Gastroesophageal sphincter (tissue), 4 donors: ENCODE measurements around the gene ZNRF3. TPM values are rescaled to one million over a fixed set of nuclear protein-coding genes. Genes with fewer than 3 reads are reported as not detected.

Experiments
- ATAC-seq: fragments of 150-250 bp; one replicate; pipeline ENCODE4 v1.9.1; 2016; ENCODE audit warnings: mild to moderate bottlenecking, moderate library complexity
- H3K27ac ChIP-seq, 4 donors: fragments of 200-600 bp; sonication (generic) in 3 of 4; 1 replicate in 3 of 4; 2 replicates in 1 of 4; pipeline ENCODE4 v1.5.1; 2016 to 2019
- H3K27me3 ChIP-seq: fragments of 200-600 bp; sonication (generic); one replicate; pipeline ENCODE4 v1.5.1; 2019
- H3K36me3 ChIP-seq, 2 donors: fragments of 200-600 bp; sonication (generic); one replicate each; pipeline ENCODE4 v1.5.1; 2019; ENCODE audit warnings: control low read depth in 1 of 2
- H3K4me1 ChIP-seq, 3 donors: fragments of 200-600 bp; sonication (generic); 1 replicate in 2 of 3; 2 replicates in 1 of 3; pipeline ENCODE4 v1.5.1; 2016 to 2019; ENCODE audit warnings: control low read depth in 2 of 3
- H3K4me3 ChIP-seq, 2 donors: fragments of 200-600 bp; sonication (generic); one replicate each; pipeline ENCODE4 v1.5.1; 2019; ENCODE audit warnings: mild to moderate bottlenecking in 1 of 2, moderate library complexity in 1 of 2
- H3K9me3 ChIP-seq, 3 donors: fragments of 200-600 bp; sonication (generic); one replicate each; pipeline ENCODE4 v1.5.1; 2017 to 2019; ENCODE audit warnings: control low read depth in 2 of 3
- CTCF ChIP-seq, 4 experiments: fragments of 200-600 bp in 2 of 4; fragments of 450-650 bp in 2 of 4; sonication (generic) in 1 of 4; IDR thresholded peaks; one replicate each; pipeline ENCODE4 v1.5.1; 2017 to 2019; ENCODE audit warnings: antibody characterized with exemption in 4 of 4, mild to moderate bottlenecking in 2 of 4, moderate library complexity in 2 of 4
- EP300 ChIP-seq: sonication (generic); formaldehyde crosslinking; IDR thresholded peaks from one replicate; pipeline ENCODE4 v1.6.1; 2017; ENCODE audit warnings: antibody characterized with exemption, mild to moderate bottlenecking
- POLR2A ChIP-seq, 2 donors: fragments of 450-650 bp; IDR thresholded peaks; one replicate each; pipeline ENCODE4 v1.6.1; 2017; ENCODE audit warnings: antibody characterized with exemption in 2 of 2, mild to moderate bottlenecking in 2 of 2, moderate library complexity in 1 of 2
- POLR2AphosphoS5 ChIP-seq: sonication (generic); formaldehyde crosslinking; IDR thresholded peaks from one replicate; pipeline ENCODE4 v1.6.1; 2017; ENCODE audit warnings: antibody characterized with exemption
- WGBS, 2 donors: methylation state at CpG; one replicate each; pipeline ENCODE4 v1.1.5; 2018; ENCODE audit warnings: low coverage in 1 of 2; 5-methylcytosine and 5-hydroxymethylcytosine counted together
- total RNA-seq, 4 donors: library from RNA; depleted of rRNA; stranded (reverse); fragments of >200 nt; gene quantifications; one replicate each; pipeline ENCODE4 v1.1.0, GENCODE V29; 2016

The ZNRF3 gene
- total RNA-seq, 4 donors from 2014 or later: 14.8 to 27.7 (median 19.8) TPM

GRCh38 chr22:28931844-28932567, 48.6 kb downstream of the ZNRF3 start:
- WGBS, 2 donors: 92 to 93% methylated on average over 3 to 4 of the region's 5 CpGs
- no peak for ATAC-seq
- no peak for TF ChIP-seq EP300
- TF ChIP-seq CTCF (IDR thresholded peaks at IDR 0.05): no peak
- TF ChIP-seq POLR2A (IDR thresholded peaks at IDR 0.05): no peak
- no peak for TF ChIP-seq POLR2AphosphoS5
- no peak overlapping the region for H3K27ac ChIP-seq
- H3K36me3 ChIP-seq: no peaks in the 10 kb centered on the region
- H3K9me3 ChIP-seq: no peaks in the 10 kb centered on the region
- H3K4me1 ChIP-seq: peaks cover 0 to 39% (median 0%) of the 10 kb centered on the region in 3 donors
- no peaks in the 10 kb centered on the region for H3K27me3 ChIP-seq
- no peak overlapping the region for H3K4me3 ChIP-seq

DNA sequence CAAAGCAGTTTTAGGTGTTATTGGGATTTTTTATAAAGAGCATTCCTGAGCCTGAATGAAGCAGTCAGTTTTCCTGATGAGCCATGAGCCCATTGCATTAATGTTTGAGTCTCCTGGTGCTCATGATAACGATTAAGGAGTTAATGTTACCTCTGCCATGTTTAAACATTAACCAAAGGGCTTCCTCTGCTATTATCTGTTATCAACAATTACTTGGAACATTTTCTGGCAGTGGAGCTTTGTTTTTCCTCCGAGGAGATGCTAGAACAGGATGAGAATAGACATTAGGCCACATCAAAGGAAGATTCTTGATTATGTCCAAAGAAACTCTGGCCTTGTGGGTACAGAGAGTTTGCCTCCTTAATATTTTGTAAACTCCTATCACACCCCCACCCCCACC, 49.9 kb downstream of the ZNRF3 start:
- H3K36me3 ChIP-seq: no peaks in the 10 kb centered on the region
- peaks cover 0 to 40% (median 0%) of the 10 kb centered on the region in 3 donors for H3K4me1 ChIP-seq
- no peak overlapping the region for H3K4me3 ChIP-seq
- no peak overlapping the region for H3K27ac ChIP-seq
- no peaks in the 10 kb centered on the region for H3K9me3 ChIP-seq
- ATAC-seq: no peak
- no peak for TF ChIP-seq POLR2A (IDR thresholded peaks at IDR 0.05)
- no peaks in the 10 kb centered on the region for H3K27me3 ChIP-seq
- 21 to 75% methylated on average over 2 of the region's 2 CpGs for WGBS, 2 donors

DNA sequence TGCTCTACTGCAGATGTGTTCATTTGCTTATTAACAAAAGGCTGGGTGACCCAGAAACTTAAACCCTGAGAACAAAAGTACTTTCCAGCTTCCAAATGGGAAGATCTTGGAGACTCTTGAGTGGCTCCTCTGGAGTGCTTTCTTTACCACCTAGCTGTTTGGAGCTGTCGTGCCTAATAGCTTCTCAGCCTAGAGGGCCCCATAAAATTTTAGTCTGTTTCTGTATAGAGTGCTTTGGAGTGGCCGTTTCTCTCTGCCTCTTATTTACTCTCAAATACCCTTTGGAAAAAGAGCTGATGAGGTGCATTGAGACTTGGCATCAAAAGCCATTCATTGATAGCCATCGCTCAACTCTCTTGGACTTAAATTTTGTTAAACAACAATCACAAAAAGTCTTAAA, 50.7 kb downstream of the ZNRF3 start:
- H3K4me3 ChIP-seq: no peak overlapping the region
- WGBS, 2 donors: 90 to 97% methylated on average over 2 to 3 of the region's 3 CpGs
- H3K4me1 ChIP-seq: peaks cover 0 to 47% (median 0%) of the 10 kb centered on the region in 3 donors
- H3K36me3 ChIP-seq: no peaks in the 10 kb centered on the region
- H3K27ac ChIP-seq: no peak overlapping the region
- ATAC-seq: no peak
- no peak for TF ChIP-seq CTCF (IDR thresholded peaks at IDR 0.05)
- TF ChIP-seq POLR2A (IDR thresholded peaks at IDR 0.05): no peak
- no peak for TF ChIP-seq POLR2AphosphoS5
- no peak for TF ChIP-seq EP300
- H3K27me3 ChIP-seq: no peaks in the 10 kb centered on the region
- no peaks in the 10 kb centered on the region for H3K9me3 ChIP-seq

- Histone ChIP-seq H3K9me3 (no peaks in the 10 kb centered on the region), H3K36me3 (no peaks in the 10 kb centered on the region), H3K27ac (no peak overlapping the region), H3K27me3 (no peaks in the 10 kb centered on the region), H3K4me1 (peaks cover 0 to 57% (median 3%) of the 10 kb centered on the region in 3 donors), H3K4me3 (no peak overlapping the region)
- WGBS, 2 donors: 87% methylated on average over 4 of the region's 4 CpGs; no CpG with 5 or more reads in 1 of the 2 donors
- TF ChIP-seq CTCF (IDR thresholded peaks at IDR 0.05): no peak
- no peak for TF ChIP-seq POLR2A (IDR thresholded peaks at IDR 0.05)
- no peak for TF ChIP-seq POLR2AphosphoS5
- TF ChIP-seq EP300: no peak
- no peak for ATAC-seq
Observed at GRCh38 chr22:28935140-28935539, 51.8 kb downstream of the ZNRF3 start.

DNA sequence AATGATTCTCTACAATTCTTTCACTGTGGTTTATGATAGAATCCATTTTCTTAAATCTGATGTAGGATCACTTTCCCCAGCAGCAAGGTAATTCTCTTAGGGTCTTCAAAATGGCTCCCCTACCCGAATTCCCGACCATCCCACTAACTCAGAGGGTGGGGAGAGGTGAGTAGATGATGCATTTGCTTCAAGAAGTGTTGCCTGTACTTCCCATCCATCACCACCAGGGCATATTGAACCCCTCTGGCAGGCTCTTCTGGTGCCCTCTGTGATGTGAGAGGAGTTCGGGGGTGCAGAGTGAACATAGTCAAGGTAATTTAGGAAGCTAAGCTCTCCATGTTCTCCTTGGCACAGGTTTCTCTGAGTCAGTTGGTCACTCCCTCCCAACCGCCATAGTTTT, 52.3 kb downstream of the ZNRF3 start:
- no peaks in the 10 kb centered on the region for H3K36me3 ChIP-seq
- H3K4me3 ChIP-seq: no peak overlapping the region
- no peaks in the 10 kb centered on the region for H3K27me3 ChIP-seq
- no peak for ATAC-seq
- TF ChIP-seq CTCF (IDR thresholded peaks at IDR 0.05) (no peak), POLR2A (IDR thresholded peaks at IDR 0.05) (no peak), POLR2AphosphoS5 (no peak), EP300 (no peak)
- H3K4me1 ChIP-seq: peaks cover 0 to 57% (median 5%) of the 10 kb centered on the region in 3 donors
- H3K9me3 ChIP-seq: no peaks in the 10 kb centered on the region
- WGBS, 2 donors: 93 to 100% methylated on average over 1 to 3 of the region's 4 CpGs
- H3K27ac ChIP-seq: no peak overlapping the region
